ENCODE data around the gene MAGOH. TPM values are rescaled to one million over a fixed set of nuclear protein-coding genes. Genes with fewer than 3 reads are reported as not detected.

The MAGOH gene
- total and polyA plus RNA-seq, 9 of the 15 experiments (the other 6 are each of a cell fraction or from before 2014, with no cell fraction given) = 102 to 342 (median 135) TPM

GRCh38 chr1:53220171-53220961 is 18.0 kb downstream of the MAGOH start, which contains the start of gene CZIB (continued):
- TF ChIP-seq ZBTB40 (IDR thresholded peaks at IDR 0.05) (peak; percentile 83), ZBTB40 (CRISPR knock-in tag; IDR thresholded peaks at IDR 0.05) (no peak), FOXK2 (conservative IDR thresholded peaks at IDR 0.05 in 1 of 2, IDR thresholded peaks at IDR 0.05 in 1 of 2; ENCODE audit: low read depth in 2 of 2) (peak in 1 of 2 experiments; percentile 64; a peak in 2 of 4 replicates), NKRF (IDR thresholded peaks at IDR 0.05; ENCODE audit: borderline replicate concordance) (peak; percentile 95), HMBOX1 (IDR thresholded peaks at IDR 0.05) (no peak), MTA1 (IDR thresholded peaks at IDR 0.05; ENCODE audit: borderline replicate concordance) (0 out of 2 replicates have a peak, but pooled peaks have one; percentile 52), MIER1 (IDR thresholded peaks at IDR 0.05; ENCODE audit: low read depth) (no peak), EHMT2 (IDR thresholded peaks at IDR 0.05) (no peak; the same call in 1 of the 2 replicates), HNRNPUL1 (IDR thresholded peaks at IDR 0.05; ENCODE audit: low read length) (no peak), ZC3H4 (CRISPR knock-in tag; IDR thresholded peaks at IDR 0.05; ENCODE audit: borderline replicate concordance) (no peak), ZNF408 (CRISPR knock-in tag; IDR thresholded peaks at IDR 0.05; ENCODE audit: low read depth) (no peak), MTA3 (IDR thresholded peaks at IDR 0.05; ENCODE audit: borderline replicate concordance) (peak; percentile 95; the same call in 1 of the 2 replicates), BRF1 (IDR thresholded peaks at IDR 0.05; ENCODE audit: borderline replicate concordance, extremely low read depth, insufficient read length) (no peak)

All from K562 (cell line).